HG03432 (cell line): Measurements from ENCODE around the gene REEP6.

Source experiments
- ATAC-seq: cut with Tn5 transposase; IDR thresholded peaks from one replicate; pipeline ENCODE4 v1.9.1; 2021; ENCODE audit warnings: mild to moderate bottlenecking, moderate library complexity; ENCODE audit not compliant: unreplicated experiment

REEP6 gene

DNA sequence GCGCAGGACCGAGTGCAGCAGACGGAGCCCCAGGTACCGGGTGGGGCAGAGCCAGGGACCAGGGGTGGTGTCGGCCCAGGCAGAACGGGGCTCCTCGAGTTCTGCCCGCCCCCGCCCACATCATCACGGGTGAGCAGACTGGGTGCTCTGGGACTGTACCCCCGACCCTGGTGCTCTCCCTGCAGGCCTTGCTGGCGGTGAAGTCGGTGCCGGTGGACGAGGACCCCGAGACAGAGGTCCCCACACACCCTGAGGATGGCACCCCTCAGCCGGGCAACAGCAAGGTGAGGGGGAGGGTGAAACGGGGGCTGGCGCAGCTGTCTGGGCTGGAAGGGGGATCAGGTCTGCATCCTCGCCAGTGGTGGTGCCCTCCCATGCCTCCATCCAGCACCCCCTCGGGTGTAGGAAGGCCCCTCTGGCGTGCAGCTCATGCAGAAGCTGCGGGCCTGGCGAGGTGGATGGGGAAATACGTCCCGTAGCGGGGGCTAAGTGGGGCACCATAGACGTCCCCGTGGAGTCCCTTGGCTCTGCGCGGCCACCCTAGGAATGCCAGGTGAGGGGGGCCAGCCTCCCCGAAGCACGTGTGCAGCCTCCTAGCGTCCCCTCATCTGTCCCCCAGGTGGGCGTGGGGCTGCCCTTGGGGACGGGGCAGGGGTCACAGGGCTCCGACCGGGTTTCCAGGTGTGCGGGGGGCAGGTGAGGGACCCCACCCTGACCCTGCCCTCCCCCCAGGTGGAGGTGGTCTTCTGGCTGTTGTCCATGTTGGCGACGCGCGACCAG, 34.7 kb upstream of the REEP6 start:
- ATAC-seq: no peak

DNA sequence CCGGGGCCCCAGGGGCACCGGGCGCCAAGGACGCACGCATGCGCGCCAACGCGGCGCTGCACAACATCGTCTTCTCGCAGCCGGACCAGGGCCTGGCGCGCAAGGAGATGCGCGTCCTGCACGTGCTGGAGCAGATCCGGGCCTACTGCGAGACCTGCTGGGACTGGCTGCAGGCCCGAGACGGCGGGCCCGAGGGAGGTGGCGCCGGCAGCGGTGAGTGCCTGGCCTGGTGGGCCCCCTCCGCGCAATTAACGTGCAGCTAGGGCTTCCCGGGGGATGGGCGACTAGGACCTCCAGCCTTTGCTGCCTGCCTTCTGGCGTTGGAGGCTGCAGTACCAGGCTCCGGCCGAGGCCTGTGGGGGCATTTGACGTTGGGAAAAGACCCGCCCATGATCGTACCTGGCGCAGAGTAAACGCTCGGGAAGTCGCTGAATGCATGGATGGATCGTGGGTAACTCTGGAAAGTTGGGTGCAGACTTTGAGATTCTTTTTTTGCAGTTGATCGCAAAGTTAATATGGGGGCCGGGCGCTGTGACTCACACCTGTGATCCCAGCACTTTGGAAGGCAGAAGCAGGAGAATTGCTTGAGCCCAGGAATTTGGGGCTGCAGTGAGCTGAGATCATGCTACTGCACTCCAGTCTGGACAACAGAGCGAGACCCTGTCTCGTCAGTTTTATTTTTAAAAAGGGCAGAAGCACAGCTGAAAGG, 33.8 kb upstream of the REEP6 start:
- ATAC-seq: no peak

DNA sequence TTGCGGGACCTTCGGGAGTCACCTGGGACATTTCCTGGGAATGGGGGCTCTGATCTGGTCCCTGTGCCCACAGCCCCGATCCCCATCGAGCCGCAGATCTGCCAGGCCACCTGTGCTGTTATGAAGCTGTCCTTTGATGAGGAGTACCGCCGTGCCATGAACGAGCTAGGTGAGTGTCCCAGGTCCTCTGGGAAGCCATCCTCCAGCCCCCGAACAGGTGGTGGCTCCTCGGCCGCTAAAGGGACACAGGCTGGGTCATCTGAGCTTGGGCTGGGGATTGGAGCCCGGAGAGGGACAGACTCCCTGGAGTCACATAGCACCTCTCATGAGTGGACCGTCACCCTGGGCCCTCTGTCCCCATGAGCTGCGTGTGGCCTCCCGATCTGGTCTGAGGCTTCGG, 33.1 kb upstream of the REEP6 start:
- ATAC-seq: no peak

DNA sequence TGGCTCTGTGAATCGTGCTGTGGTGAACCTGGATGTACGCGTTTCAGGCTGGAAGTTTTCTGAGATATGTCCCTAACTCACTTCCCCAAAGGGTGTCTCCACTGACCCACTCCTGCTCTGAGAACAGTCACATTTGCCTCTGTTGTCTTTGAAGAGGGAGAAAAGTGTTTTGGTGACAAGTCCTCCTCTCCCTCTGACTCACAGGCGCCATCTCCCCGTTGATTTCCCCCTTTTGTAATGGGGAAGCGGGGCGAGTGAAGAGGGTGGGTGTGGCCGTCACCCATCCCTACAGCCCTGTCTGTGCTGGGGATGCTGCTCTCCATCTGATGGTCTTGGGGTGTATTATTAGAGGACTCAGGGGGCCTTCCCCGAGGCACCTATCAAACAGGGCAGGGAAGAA, 31.5 kb upstream of the REEP6 start:
- ATAC-seq: no peak

DNA sequence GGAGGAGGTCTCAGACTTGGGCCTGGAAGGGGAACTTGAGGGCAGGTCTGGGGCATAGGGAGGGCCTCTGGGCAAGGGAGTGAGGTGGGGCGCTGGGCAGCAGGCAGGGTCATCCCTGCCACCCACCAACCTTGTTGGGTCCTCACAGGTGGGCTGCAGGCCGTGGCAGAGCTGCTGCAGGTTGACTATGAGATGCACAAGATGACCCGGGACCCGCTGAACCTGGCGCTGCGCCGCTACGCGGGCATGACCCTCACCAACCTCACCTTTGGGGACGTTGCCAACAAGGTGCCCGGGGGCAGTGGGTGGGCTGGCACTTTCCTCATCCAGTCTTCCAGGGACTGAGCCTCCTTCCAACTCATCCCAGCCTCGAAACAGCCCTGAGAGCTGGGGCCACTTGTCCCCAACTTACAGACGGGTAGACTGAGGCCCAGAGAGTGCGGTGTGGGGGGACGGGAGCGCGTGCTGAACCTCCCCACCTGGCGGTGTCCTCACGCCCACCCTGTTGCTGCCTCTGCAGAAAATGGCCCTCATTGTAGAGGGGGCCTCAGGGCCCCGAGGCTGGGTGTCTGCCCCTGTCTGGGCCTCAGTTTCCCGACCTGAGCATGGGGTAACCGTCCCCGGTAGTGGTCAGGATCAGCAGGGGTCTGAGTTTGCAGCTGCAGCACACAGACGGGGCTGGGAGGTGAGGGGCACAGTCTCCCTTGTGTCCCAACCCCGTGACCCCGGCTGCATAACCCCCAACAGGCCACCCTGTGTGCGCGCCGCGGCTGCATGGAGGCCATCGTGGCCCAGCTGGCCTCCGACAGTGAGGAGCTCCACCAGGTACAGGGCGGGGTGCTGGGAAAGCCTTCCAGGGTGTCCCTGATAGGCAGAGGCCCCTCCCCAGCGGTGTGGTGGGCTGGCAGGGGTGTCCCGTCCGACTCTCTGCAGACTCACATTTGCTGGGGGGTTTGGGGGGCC, 30.7 kb upstream of the REEP6 start:
- no peak for ATAC-seq

DNA sequence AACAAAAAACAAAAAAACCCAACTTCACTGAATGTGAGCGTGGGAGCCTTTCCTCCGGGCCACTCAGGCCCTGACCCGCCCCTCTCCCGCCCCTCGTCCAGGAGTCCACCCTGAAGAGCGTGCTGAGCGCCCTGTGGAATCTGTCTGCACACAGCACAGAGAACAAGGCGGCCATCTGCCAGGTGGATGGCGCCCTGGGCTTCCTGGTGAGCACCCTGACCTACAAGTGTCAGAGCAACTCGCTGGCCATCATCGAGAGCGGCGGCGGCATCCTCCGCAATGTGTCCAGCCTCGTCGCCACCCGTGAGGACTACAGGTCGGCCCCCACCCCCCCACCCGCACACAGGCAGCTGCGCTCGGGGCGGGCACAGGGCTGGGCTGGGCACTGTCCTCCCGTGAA, 29.1 kb upstream of the REEP6 start:
- no peak for ATAC-seq

DNA sequence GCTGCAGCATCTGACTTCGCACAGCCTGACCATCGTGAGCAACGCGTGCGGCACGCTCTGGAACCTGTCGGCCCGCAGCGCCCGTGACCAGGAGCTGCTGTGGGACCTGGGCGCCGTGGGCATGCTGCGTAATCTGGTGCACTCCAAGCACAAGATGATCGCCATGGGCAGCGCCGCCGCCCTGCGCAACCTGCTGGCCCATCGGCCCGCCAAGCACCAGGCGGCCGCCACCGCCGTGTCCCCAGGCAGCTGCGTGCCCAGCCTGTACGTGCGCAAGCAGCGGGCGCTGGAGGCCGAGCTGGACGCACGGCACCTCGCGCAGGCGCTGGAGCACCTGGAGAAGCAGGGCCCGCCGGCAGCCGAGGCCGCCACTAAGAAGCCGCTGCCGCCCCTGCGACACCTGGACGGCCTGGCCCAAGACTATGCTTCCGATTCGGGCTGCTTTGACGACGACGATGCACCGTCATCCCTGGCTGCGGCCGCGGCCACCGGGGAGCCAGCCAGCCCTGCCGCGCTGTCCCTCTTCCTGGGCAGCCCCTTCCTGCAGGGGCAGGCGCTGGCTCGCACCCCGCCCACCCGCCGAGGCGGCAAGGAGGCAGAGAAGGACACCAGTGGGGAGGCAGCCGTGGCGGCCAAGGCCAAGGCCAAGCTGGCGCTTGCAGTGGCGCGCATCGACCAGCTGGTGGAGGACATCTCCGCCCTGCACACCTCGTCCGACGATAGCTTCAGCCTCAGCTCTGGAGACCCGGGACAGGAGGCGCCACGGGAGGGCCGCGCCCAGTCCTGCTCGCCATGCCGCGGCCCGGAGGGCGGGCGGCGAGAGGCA, 25.6 kb upstream of the REEP6 start:
- no peak for ATAC-seq

DNA sequence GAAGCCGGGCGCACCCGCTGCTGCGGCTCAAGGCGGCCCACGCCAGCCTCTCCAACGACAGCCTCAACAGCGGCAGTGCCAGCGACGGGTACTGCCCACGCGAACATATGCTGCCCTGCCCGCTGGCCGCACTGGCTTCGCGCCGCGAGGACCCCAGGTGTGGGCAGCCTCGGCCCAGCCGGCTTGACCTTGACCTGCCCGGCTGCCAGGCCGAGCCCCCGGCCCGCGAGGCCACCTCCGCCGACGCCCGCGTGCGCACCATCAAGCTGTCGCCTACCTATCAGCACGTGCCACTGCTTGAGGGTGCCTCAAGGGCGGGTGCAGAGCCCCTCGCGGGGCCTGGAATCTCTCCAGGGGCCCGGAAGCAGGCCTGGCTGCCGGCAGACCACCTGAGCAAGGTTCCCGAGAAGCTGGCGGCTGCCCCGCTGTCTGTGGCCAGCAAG, 24.9 kb upstream of the REEP6 start:
- ATAC-seq: no peak

DNA sequence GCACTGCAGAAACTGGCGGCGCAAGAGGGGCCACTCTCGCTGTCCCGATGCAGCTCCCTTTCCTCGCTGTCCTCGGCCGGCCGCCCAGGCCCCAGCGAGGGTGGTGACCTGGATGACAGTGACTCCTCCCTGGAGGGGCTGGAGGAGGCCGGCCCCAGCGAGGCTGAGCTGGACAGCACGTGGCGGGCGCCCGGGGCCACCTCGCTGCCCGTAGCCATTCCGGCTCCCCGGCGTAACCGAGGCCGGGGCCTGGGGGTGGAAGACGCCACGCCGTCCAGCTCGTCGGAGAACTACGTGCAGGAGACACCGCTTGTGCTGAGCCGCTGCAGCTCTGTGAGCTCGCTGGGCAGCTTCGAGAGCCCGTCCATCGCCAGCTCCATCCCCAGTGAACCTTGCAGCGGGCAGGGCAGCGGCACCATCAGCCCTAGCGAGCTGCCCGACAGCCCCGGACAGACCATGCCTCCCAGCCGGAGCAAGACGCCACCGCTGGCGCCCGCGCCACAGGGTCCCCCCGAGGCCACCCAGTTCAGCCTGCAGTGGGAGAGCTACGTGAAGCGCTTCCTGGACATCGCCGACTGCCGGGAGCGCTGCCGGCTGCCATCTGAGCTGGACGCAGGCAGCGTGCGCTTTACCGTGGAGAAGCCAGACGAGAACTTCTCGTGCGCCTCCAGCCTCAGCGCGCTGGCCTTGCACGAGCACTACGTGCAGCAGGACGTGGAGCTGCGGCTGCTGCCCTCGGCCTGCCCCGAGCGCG, 24.3 kb upstream of the REEP6 start:
- ATAC-seq: no peak

DNA sequence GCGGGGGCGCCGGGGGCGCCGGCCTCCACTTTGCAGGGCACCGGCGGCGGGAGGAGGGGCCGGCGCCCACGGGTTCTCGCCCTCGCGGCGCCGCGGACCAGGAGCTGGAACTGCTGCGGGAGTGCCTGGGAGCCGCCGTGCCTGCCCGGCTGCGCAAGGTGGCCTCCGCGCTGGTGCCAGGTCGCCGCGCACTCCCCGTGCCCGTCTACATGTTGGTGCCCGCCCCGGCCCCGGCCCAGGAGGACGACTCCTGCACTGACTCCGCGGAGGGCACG, 23.8 kb upstream of the REEP6 start:
- ATAC-seq: no peak

DNA sequence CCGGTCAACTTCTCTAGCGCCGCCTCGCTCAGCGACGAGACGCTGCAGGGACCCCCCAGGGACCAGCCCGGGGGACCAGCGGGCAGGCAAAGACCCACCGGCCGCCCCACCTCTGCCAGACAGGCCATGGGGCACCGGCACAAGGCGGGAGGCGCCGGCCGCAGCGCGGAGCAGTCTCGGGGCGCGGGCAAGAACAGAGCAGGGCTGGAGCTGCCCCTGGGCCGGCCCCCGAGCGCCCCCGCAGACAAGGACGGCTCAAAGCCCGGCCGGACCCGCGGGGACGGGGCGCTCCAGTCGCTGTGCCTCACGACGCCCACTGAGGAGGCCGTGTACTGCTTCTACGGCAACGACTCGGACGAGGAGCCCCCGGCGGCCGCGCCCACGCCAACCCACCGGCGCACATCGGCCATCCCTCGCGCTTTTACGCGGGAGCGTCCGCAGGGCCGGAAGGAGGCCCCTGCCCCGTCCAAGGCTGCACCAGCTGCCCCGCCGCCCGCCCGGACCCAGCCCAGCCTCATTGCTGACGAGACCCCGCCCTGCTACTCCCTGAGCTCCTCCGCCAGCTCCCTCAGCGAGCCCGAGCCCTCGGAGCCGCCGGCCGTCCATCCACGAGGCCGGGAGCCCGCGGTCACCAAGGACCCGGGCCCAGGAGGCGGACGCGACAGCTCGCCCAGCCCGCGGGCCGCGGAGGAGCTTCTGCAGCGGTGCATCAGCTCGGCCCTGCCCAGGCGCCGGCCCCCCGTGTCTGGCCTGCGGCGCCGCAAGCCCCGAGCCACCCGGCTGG, 23.3 kb upstream of the REEP6 start:
- ATAC-seq: no peak

DNA sequence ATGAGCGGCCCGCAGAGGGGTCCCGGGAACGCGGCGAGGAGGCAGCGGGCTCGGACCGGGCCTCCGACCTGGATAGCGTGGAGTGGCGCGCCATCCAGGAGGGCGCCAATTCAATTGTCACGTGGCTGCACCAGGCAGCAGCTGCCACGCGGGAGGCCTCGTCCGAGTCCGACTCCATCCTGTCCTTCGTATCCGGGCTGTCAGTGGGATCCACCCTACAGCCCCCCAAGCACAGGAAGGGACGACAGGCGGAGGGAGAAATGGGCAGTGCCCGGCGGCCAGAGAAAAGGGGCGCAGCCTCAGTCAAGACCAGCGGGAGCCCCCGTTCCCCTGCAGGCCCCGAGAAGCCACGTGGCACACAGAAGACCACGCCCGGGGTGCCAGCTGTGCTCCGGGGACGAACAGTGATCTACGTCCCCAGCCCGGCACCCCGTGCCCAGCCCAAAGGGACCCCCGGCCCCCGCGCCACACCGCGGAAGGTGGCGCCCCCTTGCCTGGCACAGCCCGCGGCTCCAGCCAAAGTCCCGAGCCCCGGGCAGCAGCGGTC, 22.6 kb upstream of the REEP6 start:
- no peak for ATAC-seq

DNA sequence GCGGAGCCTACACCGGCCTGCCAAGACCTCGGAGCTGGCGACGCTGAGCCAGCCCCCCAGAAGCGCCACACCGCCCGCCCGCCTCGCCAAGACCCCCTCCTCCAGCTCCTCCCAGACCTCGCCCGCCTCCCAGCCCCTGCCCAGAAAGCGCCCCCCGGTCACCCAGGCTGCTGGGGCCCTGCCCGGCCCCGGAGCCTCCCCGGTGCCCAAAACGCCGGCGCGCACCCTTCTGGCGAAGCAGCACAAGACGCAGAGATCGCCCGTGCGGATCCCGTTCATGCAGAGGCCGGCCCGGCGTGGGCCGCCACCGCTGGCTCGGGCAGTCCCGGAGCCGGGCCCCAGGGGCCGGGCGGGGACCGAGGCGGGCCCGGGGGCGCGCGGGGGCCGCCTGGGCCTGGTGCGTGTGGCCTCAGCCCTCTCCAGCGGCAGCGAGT, 22.1 kb upstream of the REEP6 start:
- ATAC-seq: no peak

DNA sequence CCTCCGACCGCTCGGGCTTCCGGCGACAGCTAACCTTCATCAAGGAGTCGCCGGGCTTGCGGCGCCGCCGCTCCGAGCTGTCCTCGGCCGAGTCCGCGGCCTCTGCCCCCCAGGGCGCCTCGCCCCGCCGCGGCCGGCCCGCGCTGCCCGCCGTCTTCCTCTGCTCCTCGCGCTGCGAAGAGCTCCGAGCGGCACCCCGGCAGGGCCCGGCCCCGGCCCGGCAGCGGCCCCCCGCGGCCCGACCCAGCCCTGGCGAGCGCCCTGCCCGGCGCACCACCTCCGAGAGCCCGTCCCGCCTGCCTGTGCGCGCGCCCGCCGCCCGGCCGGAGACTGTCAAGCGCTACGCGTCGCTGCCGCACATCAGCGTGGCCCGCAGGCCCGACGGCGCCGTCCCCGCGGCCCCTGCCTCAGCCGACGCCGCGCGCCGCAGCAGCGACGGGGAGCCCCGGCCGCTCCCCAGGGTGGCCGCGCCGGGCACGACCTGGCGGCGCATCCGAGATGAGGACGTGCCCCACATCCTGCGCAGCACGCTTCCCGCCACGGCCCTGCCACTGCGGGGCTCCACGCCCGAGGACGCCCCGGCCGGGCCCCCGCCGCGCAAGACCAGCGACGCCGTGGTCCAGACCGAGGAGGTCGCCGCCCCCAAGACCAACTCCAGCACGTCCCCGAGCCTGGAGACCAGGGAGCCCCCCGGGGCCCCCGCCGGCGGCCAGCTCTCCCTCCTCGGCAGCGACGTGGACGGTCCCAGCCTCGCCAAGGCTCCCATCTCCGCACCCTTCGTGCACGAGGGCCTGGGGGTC, 21.5 kb upstream of the REEP6 start:
- ATAC-seq: no peak

DNA sequence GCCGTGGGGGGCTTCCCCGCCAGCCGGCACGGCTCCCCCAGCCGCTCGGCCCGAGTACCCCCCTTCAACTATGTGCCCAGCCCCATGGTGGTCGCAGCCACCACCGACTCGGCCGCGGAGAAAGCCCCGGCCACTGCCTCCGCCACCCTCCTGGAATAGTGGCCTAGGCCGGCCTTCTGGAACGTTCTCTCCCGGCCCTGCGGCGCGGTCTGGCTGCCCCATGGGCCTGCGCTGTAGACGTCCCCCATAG, 21.0 kb upstream of the REEP6 start:
- no peak for ATAC-seq

DNA sequence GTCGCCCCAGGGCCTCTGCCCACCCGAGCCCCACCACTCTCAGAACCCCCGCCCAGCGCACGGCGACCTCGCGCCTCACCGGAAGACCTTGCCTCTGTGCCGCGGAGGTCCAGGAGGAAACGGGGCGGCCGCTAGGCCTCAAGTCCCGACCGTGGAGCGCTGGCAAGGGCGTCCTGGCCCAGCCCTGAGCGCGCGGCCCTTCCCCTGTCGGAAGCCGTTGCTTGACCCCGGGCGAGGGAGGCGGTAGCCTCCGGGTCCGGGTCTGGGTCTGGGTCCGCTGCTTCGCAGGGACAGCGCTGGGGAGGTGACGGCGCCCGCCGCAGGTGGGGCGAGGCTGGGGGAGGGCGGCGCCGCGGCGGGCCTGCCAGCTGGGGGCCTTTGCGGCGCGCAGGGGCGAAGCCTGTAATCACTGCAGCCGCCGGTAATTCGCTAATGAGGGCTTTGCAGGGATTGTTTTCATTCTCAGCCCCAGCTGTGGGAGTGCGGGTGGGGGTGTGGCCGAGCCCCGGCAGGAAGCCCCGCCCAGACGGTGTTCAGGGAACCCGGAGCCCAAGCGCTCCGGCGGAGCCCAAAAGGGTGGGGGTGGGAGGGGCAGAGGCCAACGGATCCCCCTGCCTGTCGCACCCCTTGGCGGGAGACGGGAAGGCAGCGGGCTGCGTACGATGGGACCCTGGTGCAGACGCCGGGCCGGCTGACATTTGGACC, 20.5 kb upstream of the REEP6 start:
- no peak for ATAC-seq

DNA sequence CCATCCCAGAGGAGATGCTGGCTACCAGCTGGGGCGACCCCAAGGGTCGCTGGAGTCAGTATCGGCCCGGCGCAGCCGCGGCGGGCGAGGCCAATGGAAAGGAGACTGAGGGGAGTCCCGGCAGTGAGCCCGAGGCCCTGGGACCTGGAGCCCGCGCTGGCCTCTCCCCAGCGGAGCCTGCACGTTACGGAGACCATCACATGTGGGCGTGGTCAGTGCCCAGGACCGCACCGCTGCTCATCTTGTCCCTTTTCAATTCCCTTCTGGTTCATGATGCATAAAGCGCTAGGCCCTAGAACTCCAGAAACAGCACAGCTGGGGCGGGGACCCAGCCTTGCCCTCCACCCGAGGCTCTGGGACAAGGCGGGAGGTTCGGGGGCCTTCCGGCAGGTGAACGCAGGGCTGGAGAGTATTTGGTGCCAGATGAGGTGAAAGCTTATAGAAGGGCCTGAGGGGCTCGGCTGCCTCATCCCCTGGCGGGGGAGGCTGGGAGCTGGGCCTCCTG, 19.9 kb upstream of the REEP6 start:
- no peak for ATAC-seq
